ENCODE measurements around the gene CPT1C.
"Not testable (repeated sequence)": the region's sequence is repeated elsewhere in the genome, so short reads cannot be mapped to it uniquely, and the experiment has no call there.

Gene CPT1C

DNA sequence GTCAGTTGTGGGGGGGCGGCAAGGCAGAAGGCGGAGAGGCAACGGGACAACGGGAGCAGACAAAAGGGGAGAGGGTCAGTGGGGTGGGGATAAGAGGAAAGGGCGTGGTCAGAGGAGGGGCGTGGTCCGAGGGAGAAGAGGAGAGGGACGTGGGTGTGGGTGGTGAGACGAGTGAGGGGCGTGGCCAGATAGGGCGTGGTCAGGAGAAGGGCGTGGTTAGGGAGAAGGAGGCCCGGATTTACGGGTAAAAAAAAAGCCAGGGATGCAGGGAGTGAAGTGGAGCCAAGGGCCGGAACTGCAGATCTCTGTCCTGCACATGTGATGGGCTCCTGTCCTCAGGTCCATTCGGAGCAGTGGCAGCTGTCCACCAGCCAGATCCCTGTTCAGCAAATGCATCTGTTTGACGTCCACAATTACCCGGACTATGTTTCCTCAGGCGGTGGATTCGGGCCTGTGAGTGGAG is 21.5 kb downstream of the CPT1C start:
- DNase-seq = peak; percentile 53

DNA sequence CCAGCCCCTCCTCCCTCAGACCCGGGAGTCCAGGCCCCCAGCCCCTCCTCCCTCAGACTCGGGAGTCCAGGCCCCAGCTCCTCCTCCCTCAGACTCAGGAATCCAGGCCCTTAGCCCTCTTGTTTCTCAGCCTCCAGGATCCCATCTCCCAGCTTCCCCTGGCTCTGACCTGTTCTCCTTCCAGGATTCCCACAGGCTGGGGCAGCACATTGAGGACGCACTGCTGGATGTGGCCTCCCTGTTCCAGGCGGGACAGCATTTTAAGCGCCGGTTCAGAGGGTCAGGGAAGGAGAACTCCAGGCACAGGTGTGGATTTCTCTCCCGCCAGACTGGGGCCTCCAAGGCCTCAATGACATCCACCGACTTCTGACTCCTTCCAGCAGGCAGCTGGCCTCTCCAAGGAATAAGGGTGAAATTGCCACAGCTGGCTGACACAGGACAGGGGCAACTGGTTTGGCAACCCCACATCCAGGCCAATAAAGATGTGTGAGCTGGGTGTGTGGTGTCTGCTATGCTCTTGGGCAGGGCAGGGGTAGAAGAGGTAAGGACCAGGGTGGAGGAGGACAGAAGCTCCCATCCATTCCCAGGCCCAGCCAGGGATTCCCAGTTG is 22.4 kb downstream of the CPT1C start:
- DNase-seq = no peak

DNA sequence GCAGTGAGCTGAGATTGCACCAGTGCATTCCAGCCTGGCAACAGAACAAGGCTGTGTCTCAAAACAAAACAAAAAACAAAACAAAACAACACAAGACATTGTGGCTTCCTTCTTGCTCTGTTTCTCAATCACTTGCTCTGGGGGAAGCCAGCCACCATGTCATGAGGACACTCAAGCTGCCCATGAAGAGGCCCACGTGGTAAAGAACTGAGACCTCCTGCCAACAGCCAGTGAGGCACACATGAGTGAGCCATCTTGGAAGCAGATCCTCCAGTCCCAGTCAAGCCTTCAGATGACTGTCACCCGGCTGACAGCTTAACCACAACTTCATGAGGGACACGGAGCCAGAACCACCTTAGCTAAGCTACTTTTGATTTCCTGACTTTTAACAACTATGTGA is 25.2 kb downstream of the CPT1C start:
- DNase-seq = no peak

DNA sequence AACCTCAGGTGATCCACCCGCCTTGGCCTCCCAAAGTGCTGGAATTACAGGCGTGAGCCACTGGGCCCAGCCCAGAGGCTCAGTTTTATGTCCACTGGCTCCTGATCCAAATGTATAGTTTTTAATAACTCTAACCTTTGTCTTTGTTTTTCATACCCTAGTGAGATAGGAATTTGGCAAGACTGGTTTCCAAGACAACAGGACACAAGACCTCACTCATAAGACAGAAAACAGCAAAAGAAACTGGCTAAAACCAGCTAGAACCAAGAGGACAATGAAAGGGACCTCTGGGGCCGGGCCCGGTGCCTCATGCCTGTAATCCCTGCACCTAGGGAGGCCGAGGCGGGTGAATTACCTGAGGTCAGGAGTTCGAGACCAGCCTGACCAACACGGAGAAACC is 27.6 kb downstream of the CPT1C start:
- DNase-seq = no peak

DNA sequence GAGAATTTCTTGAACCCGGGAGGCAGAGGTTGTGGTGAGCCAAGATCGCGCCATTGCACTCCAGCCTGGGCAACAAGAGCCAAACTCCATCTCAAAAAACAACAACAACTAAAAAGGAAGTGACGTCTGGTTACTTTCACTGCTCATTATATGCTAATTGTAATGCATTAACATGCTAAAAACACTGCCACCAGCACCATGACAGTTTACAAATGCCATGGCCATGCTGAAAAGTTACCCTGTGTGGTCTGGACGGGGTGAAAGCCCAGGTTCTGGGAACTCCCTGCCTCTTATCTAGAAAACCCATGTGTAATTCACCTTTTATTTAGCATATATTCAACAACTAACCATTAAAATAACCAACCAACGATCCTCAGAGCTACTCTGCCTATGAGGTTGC is 28.1 kb downstream of the CPT1C start:
- DNase-seq = no peak

DNA sequence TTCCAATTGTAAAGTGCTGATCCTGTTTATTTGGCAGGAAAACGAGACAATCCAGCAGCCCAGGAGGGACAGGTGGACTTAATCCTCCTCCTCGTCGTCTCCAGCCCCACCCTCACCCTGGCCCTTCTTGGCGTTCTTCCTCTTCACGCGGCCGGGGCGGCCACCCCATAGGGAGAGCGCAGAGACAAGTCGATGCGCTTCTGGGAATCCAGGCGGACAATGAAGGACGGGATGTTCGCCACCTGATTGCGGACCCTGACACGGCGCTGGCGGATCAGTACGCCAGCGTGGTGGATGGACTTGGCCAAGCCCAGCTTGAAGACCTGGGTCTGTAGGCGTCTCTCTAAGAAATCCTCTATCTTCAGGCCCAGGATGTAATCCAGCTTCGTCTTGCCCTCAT is 28.5 kb downstream of the CPT1C start:
- DNase-seq = not testable (repeated sequence)

DNA sequence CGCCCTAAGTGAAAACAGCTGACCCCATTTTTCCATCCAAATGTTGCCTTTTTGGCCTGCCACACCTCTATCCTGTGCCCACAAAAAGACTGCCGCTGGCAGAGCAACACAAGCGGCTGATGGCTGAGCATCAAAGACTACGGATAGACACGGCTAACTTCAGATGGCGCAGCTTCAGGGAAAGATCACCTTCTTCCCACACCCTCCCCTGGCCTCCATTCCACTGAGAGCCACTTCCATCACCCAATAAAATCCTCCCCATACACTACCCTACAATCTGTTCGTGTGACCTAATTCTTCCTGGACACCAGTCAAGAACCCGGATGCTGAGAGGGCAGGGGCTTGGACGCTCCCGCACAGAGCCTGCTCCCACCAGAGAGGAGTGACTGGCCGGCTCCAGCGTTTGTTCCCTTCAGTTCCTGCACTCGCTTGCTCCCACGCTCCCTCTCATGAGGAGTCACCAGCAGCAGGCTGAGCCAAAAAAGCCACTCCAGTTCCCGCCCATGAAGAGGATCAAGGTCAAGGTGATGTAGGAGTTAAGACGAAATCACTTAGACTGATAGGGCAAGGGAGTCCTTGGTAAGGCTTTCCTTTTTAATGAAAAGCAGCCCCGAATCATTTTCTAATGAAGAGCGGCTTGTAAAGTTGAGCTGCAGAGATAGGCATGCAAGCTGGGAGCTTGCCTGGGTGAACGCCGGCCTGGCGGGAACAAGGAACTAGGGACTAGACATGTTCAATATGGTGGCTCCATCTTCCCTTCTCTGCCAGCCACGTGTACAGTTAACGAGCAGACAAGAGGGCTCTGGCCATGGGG is 36.5 kb downstream of the CPT1C start:
- no peak for DNase-seq

DNA sequence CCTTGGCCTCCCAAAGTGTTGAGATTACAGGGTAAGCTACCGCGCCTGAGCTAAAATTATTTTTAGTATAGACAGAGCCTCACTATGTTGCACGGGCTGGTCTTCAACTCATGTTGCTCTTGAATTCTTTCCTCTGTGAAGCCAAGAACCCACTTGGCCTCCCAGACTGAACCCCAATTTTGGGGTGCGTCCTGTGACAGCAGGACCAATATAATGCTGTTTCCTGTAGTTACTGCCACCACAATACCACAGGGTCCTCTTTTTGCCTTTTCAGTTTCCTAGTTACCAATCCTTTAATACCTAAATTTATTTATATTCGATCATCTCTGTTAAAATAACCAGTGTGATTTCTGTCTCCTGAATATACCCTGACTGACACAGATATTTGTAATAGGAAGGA is 39.2 kb downstream of the CPT1C start:
- DNase-seq = no peak

DNA sequence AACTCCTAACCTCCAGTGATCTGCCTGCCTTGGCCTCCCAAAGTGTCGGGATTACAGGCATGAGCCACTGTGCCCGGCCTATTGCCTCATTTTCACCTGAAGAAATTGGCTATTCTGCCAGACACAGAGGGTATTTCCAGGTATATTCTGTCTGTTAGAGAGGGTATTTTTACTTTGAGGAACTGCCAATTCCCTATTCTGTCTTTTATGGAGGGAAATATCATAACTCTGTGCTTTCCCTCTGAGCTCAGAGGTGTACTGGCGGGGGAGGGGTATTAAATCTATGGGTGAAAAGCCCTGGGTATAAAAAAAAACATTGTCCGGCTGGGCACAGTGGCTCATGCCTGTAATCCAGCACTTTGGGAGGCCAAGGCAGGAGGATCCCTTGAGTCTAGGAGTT is 47.4 kb downstream of the CPT1C start:
- DNase-seq = no peak

DNA sequence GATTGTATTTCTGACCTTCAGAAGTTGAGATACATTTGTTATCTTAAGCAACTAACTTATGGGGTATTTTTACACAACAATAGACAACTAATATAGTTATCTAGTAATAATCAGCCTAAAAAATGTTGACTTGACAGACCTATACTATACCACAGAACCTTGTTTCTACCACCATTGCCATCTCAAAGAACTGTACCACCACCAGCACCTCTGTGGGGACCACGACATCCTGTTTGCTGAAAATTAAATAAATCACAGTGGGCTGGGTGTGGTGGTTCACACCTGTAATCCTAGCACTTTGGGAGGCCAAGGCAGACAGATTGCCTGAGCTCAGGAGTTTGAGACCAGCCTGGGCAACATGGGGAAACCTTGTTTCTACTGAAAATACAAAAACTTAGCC is 48.2 kb downstream of the CPT1C start:
- no peak for DNase-seq

DNA sequence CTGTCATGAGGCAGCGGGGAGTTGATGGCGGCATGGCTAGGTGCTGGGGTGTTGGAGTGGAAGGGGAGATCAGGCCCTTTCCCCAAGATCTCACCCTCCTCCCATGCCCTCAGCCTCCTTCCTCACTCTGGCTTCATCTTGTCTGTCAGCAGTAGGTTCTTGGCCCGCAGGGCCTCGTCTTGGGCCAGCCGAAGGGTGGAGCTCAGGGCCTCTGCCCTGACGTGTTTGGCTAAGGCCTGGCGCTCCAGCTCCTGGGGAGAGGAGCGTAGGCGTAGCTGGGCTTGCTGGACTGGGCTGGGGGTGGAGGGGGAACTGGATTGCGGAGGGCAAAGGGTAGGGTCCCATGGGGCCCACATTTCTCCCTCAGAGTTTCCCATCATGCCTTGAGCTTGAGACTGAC is 49.0 kb downstream of the CPT1C start:
- DNase-seq = no peak

DNA sequence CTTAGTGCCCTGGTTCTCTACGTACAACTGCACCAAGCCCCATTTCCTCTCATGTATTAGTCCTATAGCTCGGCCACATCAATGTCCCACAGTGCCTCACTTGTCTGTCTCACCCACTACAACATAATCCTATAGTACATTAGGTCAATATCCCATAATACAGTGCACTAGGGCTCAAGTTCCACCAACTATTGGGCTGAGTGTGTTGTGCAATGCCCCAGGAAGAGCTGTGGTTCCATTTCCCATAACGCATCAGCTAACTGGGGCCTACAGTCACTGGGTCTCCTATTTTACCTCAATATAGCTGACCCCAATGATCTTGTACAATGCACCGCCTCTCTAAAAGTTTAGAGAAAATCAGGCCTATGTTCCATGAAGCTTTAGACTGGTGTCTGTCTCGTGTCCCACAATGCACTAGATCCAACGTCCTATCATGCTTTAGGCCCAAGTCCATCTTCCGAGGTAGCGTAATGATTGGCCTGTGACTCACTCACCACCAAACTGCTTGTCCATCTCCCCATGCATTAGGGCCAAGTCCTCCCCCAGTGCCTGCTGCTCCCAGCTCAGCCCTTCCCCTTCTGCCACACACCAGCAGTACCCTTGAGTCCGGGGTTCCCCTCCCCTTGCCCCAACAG is 50.4 kb downstream of the CPT1C start:
- DNase-seq = no peak

DNA sequence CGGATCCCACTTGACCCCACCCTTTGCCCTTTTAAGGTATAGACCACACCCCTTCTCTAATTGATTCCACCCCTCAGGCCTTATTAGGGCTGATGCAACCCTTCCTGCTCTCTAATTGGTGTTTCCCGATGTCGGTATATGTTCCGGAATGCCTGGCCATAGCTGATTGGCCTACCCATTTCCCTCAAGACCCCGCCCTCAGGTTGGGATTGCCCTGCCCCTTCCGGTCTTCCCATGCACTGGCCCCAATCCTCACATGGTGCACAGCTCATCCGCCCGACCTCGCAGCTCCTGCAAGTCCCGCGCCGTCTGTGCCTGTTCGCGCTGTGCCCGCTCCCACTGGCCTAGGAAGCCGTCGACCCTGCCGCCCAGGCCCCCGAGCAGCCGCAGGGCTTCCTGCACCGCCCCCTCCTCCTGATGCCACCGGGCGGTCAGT is 54.0 kb downstream of the CPT1C start:
- no peak for DNase-seq

DNA sequence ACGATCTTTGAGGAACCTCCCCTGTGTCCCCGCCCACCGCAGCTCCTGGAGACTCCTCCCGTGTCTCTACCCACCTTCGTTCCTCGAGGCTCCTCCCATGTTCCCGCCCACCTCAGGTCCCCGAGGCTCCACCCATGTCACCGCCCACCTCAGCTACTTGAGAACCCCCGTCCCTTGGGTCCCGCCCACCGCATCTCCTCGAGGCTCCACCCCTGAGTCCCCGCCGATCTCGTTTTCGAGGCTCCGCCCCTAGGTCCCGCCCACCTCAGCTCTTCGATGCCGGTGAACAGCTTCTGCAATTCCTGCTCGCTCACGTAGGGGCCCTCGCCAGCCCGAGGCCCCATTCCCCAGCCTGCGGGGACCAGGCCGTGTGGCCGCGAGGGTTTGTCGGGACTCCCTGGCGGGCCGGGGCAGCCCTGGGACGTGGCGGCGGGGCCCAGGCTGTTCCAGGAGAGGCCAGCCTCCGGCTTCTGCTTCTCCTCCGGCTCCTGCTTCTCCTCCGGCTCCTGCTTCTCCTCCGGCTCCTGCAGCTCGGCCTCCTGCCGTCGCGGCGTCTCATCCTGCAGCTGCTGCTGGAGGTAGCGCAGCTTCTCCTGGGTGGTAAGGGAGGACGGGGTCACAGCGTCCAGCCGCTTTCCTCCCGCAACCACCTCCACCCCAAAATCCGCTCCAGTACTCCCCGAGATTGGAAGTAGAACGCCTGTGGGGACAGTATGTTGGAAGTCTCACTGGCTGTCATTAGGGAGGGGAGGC is 55.5 kb downstream of the CPT1C start:
- DNase-seq = no peak

DNA sequence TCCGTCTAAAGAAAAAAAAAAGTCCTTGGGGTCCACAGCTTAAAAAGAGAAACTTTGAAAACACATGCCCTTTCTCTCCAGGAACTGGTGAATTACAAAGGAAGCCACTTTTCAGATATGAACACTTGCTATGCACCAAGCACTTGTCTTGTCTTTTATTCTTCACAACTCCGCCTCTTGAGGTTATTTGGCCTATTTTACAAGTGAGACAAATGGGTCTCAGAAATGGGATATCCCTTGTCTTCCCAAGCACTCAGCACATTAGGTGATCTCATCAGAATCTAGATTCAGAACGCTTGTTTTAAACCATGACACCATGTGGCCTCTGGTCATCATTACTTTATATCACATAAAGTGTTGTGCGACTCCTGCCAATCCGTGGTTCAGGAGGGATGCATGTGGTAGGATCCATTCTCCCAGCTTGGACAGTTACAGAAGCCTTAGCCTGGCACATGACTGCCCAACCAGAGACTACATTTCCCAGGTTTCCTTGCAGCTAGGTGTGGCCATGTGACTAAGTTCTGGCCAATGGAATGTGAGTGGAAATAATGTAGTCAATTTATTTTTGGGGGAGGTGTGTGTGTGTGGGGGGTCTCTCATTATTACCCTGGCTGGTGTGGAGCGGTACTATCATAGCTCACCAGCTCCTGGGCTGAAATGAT is 58.3 kb downstream of the CPT1C start:
- DNase-seq = no peak

DNA sequence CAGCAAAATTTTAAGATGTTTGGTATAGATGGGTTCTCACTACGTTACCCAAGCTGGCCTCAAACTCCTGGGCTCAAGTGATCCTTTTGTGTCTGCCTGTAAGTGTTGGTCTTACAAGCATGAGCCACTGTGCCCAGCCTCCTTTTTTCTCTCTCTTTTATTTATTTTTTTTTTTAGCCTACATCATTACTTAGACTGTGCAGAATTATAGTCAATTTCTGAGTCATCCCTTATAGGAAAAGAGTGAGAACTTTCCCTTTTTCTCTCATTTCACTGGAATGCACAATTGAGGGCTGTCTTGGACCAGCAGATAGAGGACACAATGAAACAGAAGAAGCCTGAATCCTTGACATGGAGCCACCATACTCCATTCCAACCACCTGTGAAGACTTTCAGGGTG is 58.9 kb downstream of the CPT1C start:
- no peak for DNase-seq

DNA sequence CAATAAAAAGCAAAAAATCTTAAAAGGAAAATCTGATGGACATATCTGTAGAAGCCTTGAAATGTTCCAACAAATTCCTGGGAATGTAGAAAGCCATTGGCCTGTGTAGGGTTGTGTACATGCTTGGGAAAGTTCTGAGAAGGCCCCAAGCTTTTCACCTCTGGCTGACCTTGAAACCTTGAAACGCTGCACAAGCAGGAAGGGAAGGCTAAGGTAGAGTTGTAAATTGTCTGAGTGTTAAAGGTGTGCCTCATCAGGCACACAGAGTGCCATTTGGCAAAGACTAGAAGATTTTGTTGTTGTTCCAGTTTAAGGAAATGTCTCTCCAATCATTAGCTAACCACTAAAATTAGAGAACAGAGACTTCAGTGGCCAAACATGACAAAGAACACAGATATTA is 61.8 kb downstream of the CPT1C start:
- no peak for DNase-seq

DNA sequence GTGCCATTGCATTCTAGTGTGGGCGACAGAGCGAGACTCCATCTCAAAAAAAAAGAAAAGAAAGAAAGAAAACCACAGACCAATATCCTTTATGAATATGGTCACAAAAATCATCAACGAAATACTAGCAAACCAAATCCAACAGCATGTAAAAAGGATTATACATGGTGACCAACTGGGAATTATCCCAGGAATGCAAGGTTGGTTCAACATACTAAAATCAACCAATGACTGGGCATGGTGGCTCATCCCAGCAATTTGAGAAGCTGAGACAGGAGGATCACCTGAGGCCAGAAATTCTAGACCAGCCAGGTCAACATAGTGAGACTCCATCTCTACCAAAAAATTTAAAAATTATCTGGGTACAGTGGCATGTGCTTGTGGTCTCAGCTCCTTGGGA is 65.0 kb downstream of the CPT1C start:
- DNase-seq = no peak

DNA sequence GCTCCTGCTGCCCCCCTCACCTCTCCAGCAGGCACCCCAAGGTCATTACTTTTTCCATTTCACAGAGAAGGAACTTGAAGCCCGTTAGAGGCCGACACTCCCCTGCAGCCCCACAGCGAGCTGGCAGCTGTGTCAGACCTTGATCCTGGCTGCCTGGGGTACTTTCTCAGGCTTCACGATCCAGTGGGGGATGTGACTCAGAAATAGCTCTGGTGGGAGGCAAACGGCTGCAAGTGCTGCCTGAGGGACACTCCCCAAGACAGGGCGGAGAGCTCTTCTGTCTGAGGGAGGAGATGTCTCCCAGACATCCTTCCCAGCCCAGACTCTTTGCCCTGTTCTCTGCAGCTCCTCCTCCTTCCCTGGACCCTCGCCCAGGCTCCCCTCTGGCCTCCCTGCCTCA is 67.4 kb downstream of the CPT1C start:
- DNase-seq = no peak

DNA sequence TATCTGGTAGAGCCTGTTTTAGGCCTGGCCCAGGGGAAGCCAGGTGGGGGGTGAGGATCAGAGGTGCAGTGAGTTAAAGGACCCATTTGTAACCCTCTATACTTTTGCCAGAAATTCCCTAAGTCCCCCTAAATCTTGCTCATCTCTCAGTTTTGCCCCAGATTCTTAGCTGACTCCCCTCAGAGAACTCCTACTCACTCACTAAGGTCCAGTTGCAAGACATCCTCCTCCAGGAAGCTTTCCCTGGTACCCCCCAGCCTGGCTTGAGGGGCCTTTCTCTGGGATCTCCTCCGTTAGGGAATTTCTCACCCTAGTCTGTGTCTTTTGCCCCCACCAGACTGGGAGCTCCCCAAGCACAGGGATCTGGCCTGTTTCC is 70.3 kb downstream of the CPT1C start:
- DNase-seq = no peak

DNA sequence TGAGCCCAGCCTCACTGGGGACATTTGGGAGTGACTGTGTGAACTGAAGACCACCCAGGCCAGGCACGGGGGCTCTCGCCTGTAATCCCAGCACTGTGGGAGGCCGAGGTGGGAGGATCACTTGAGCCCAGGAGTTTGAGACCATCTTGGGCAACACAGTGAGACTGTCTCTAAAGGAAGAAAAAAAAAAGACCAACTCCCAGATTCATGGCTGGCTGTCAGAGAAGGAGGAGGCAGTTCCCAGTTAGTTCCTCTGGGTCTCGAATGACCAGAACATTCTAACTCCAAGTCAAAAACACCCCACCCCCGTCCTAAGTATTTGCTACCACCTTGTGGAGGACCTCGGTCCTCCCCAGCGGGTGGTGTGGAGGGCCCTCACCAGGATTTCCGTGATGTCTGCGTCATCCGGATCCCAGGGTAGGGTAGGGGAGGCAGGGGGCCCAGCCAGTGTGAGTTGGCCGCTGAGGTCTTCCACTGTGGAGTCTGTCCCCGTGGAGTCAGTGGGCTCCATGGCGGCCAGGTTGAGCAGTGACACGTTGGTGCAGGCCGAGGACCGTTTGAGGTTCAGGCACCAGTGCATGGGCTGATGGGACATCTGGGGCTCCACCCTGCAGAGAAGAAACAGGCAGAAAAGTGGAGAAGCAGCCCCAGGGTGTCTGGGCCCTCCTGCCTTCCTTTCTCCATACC is 70.9 kb downstream of the CPT1C start:
- DNase-seq = no peak

DNA sequence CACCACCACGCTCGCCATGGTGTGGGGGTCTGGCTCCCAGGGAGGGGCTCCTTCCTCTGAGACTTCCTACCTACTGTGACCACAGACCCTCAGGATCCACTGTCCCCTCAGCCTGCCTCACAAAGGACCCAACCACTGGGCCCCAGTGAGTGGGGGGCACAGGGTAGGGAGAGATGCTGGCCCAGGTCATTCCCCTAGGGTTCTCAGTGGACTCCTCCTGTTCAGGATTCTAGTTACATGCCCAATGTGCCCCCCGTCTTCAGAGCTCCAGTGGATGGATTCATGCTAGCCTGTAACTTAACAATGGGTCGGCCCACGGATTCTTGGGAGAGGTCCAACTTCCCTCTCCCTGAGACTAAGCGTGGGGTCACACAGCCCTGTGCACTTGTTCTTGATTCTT is 72.3 kb downstream of the CPT1C start, which contains the start of gene TSKS:
TSS of gene TSKS (minus strand) at position 77 of the 400 bp plus-strand sequence. CDS start at position 18, 59 bp downstream.
- no peak for DNase-seq

Measured in GOT3 (cell line).